ENCODE data around the gene LGR4.
"Not testable (repeated sequence)": the region's sequence is repeated elsewhere in the genome, so short reads cannot be mapped to it uniquely, and the experiment has no call there.

The LGR4 gene

DNA sequence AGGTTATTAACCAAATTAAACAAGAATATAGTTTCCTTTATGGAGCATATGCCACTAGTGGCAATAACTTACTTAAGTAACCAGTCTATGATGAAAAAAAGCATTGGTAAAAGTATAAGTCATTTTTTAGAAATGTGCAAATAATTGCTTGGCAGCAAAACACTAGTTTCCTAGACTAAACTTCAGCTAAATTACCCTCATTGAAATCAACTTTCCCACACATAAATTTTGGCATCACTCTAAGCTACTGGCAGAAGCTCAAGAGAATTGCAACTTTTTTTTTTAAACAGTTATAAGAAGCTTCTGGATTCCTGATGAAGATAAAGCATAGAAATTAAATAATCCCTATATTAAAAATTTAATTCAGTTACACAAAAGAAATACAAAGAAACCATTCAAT lies 122.1 kb downstream of the LGR4 start:
- DNase-seq (ENCODE audit: low read depth, low spot score) = no peak

GRCh38 chr11:27349919-27350318 lies 122.7 kb downstream of the LGR4 start:
- no peak for DNase-seq (ENCODE audit: low read depth, low spot score)

- DNase-seq (ENCODE audit: low read depth, low spot score) = no peak
These were observed 124.2 kb downstream of the LGR4 start for GRCh38 chr11:27348340-27348873.

DNA sequence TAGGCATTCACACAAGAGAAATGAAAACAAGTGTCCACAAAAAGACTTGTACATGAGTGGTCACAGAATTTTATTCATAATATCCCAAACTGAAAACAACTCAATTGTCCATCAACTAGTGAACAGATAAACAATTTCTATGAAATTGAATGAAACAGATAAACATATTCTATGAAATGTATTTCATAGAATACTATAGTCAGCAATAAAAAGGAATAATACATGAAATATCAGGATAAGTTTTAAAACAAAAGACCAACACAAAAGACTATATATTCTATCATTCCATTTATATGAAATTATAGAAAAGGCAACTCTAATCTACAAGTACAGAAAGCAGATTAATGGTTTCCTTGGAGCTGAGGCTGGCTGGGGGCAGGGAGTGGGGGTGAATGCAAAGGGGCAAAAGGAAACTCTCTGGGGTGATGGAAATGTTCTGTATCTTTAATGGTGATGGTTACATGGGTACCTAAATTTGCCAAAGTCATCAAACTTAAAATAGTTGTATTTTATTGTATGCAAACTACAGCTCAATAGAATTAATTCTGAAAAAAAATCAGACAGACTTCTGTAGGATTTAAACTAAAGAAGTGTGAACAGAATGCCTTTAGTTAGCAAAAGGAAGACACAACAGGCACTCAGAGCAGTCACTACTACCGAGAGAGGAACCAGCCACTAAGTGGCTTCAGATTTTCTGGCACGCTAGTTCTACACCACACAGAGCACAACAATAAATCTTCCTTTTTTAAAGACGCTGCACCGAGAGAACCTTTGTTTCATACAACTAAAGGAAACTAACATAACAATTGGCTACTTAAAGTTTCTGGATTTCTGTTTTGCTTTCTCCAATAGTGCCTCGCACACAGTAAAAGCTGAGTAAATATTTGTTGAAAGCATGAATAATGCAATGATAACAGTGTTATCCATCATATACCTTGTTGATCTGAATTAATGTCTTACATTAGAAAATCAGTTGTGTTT lies 124.9 kb downstream of the LGR4 start:
- no peak for DNase-seq (ENCODE audit: low read depth, low spot score)

DNA sequence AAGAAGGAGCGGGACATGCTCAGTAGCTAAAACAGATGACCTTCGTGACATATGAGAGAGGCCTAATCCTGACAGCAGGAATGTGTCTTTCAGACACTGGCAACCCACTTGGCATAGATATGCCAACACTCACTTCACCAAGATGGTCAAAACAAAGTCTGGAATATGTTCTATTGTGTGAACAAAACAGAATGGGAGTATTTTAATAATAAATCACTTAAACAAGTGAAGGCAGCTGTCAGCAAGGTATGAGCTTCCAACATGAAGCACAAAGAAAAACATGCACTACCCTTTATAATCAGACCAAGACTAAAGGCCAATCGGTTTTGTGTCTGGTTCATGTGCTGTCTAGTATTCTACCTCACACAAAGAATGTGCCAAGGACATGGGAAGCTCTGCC lies 132.6 kb downstream of the LGR4 start:
- DNase-seq (ENCODE audit: low read depth, low spot score) = no peak

- not testable (repeated sequence) for DNase-seq (ENCODE audit: low read depth, low spot score)
These were observed 137.8 kb downstream of the LGR4 start for GRCh38 chr11:27334764-27335163.

DNA sequence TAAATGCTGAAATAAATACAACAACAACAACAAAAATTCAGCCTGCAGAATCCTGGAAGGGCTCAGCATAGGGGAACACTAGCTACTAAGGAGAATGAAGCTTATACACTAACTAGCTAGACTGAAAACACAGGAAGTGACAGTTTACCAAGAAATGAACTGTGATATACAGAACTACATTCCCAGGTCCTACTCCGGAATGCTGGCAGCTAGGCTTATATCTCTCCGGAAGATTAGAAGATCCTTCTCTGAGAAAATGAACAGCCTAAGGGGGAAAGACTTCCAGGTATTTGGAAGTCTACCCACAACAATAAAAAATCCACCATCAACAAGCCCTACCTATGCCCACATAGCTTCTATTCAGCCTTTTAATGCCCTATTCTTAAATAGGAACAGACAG lies 140.6 kb downstream of the LGR4 start:
- DNase-seq (ENCODE audit: low read depth, low spot score) = no peak

- DNase-seq (ENCODE audit: low read depth, low spot score) = no peak
These were observed 141.8 kb downstream of the LGR4 start for GRCh38 chr11:27330633-27331270.

GRCh38 chr11:27329867-27330632 lies 142.5 kb downstream of the LGR4 start:
- DNase-seq (ENCODE audit: low read depth, low spot score) = no peak

DNA sequence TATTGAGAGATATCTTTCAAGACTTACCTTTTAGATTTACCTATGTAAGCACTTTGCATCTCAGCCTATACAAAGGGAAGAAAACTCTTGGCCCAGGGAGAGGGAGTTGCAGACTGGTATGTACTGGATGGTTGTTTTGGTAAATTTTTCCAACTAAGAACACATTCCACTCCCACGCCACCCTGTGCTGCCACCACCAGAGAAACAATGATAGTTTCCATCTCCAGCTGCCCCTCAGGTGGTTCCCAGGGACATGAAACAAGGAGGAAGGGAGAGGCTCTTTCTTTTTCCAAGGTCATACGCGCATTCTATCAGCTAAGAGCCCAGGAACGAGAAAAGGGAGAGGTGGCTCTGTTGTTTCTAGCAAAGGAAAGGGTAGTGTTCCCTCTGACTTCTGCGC lies 144.0 kb downstream of the LGR4 start:
- DNase-seq (ENCODE audit: low read depth, low spot score) = no peak

DNA sequence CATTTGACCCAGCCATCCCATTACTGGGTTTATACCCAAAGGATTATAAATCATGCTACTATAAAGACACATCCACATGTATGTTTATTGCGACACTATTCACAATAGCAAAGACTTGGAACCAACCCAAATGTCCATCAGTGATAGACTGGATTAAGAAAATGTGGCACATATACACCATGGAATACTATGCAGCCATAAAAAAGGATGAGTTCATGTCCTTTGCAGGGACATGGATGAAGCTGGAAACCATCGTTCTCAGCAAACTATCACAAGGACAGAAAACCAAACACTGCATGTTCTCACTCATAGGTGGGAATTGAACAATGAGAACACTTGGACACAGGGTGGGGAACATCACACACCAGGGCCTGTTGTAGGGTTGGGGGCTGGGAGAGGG lies 145.5 kb downstream of the LGR4 start:
- not testable (repeated sequence) for DNase-seq (ENCODE audit: low read depth, low spot score)

GRCh38 chr11:27322196-27322595 lies 150.4 kb downstream of the LGR4 start:
- not testable (repeated sequence) for DNase-seq (ENCODE audit: low read depth, low spot score)

- DNase-seq (ENCODE audit: low read depth, low spot score) = not testable (repeated sequence)
These were observed 151.2 kb downstream of the LGR4 start for GRCh38 chr11:27321340-27321739.

DNA sequence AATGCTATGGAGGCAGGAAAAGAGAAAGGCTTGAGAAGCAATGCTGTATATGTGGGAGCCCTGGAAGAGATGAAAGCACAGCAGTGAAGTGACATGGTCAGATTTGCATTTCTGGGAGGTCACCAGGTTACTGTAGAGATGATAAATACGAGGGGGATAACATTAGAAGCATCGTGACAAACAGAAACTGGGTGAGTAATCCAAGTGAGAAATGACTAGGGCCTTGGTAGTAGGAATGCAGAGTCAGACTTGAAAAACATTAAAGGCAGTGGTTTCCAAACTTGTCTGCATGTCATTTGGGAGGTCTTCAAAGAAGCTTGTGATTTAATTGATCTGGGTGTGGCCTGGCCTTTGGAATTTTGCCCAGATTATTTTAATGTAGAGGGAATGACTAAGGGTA lies 153.5 kb downstream of the LGR4 start:
- DNase-seq (ENCODE audit: low read depth, low spot score) = no peak

DNA sequence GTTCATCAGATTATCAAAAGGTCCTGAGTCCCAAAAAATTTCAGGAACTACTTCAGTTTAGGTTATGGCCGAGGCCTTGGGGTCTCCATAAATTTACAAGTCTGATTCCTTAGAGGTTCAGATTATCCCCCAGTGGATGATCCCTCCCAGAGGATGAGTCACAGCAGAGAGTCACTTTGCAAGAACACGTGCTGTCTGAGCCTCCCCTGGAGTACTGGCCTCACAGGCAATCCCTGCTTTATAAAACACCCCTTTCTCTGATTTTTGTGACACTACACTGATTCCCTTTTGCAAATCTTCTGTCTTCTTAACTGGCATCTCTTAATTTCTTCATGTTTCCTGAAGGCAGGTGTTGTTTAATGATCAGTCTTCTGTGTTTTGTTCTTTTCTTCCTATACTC lies 154.8 kb downstream of the LGR4 start:
- no peak for DNase-seq (ENCODE audit: low read depth, low spot score)

Data from smooth muscle cell of the brain vasculature (primary cell).